Measurements from ENCODE around the gene PIGK.

DNA sequence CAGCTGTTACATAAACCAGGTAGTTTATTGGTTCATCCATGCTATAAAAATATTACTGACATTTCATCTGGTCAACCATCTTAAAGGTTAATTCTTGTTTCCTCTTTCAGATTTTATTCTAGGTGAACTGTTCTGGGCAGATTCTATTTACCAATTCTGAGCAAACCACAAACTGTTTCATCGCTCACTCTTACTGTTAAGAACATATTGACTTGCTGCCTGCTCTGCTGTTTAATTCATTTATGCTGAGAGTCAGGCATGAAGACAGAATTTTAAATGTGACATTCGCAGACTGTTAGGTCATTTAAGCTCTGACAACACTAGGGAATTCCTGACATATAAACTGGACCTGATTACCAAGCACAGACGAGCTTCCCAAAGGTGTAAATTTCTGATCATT is 98.3 kb downstream of the PIGK start:
- TF ChIP-seq, protein P1, sequence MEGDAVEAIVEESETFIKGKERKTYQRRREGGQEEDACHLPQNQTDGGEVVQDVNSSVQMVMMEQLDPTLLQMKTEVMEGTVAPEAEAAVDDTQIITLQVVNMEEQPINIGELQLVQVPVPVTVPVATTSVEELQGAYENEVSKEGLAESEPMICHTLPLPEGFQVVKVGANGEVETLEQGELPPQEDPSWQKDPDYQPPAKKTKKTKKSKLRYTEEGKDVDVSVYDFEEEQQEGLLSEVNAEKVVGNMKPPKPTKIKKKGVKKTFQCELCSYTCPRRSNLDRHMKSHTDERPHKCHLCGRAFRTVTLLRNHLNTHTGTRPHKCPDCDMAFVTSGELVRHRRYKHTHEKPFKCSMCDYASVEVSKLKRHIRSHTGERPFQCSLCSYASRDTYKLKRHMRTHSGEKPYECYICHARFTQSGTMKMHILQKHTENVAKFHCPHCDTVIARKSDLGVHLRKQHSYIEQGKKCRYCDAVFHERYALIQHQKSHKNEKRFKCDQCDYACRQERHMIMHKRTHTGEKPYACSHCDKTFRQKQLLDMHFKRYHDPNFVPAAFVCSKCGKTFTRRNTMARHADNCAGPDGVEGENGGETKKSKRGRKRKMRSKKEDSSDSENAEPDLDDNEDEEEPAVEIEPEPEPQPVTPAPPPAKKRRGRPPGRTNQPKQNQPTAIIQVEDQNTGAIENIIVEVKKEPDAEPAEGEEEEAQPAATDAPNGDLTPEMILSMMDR (IDR thresholded peaks at IDR 0.05), result no peak
- no peak for TF ChIP-seq POLR2AphosphoS5 (IDR thresholded peaks at IDR 0.05)

Data from stomach (tissue), 4 donors.